A549 (cell line): ENCODE data around the gene FRAT2. TPM values are rescaled to one million over a fixed set of nuclear protein-coding genes. Genes with fewer than 3 reads are reported as not detected.
"Not testable (repeated sequence)": the region's sequence is repeated elsewhere in the genome, so short reads cannot be mapped to it uniquely, and the experiment has no call there.

Experiments used
- ATAC-seq, 2 experiments: fragments of 200-7000 bp in 1 of 2; fragments of >200 bp in 1 of 2; cut with Nextera tagmentation in 1 of 2; cut with Tn5 transposase in 1 of 2; 3 replicates each; pipeline versions ENCODE4 v1.8.0 to v1.9.1; 2018 to 2020; ENCODE audit warnings: mild to moderate bottlenecking in 1 of 2, moderate library complexity in 1 of 2
- CTCF ChIA-PET: fragments of 300-600 bp; sonication (Branson Sonifier 250); formaldehyde crosslinking; extraction: SDS; loops from one replicate; lab custom pipeline; 2021; ENCODE audit warnings: antibody characterized with exemption, inconsistent platforms; lab: Yijun Ruan, JAX
- POLR2A ChIA-PET: fragments of 350-600 bp; formaldehyde crosslinking; extraction: SDS; loops from one replicate; lab custom pipeline; 2021; ENCODE audit warnings: antibody characterized with exemption, inconsistent platforms; lab: Yijun Ruan, JAX
- DNase-seq, 2 experiments: peaks; one replicate each; pipeline versions ENCODE4 v3.0.0 to v3.0.0-alpha.2; 2011 to 2016; ENCODE audit warnings: low read depth in 1 of 2, low spot score in 1 of 2
- FAIRE-seq: peaks from 2 replicates; lab custom pipeline; 2011; peaks lifted over from hg19 to GRCh38; lab: Jason Lieb, UNC
- H3K27ac ChIP-seq, 2 experiments: fragments of >200 bp; sonication (Bioruptor Twin); formaldehyde crosslinking; 3 replicates each; pipeline ENCODE4 v1.5.1; 2016 to 2017
- H3K4me1 ChIP-seq: fragments of >200 bp; sonication (Bioruptor Twin); formaldehyde crosslinking; 3 replicates; pipeline ENCODE4 v1.6.1; 2016
- H3K4me2 ChIP-seq: fragments of >200 bp; sonication (Bioruptor Twin); formaldehyde crosslinking; 3 replicates; pipeline ENCODE4 v1.6.1; 2016
- H3K4me3 ChIP-seq: fragments of >200 bp; sonication (Bioruptor Twin); formaldehyde crosslinking; 3 replicates; pipeline ENCODE4 v1.5.1; 2016
- H3K9me3 ChIP-seq: fragments of >200 bp; sonication (Bioruptor Twin); formaldehyde crosslinking; 3 replicates; pipeline ENCODE4 v1.6.1; 2016
- CBX2 ChIP-seq: fragments of 200-600 bp; sonication (generic); IDR thresholded peaks from 2 replicates; pipeline ENCODE4 v1.6.1; 2016; ENCODE audit warnings: low read depth, mild to moderate bottlenecking, borderline replicate concordance
- HES2 ChIP-seq: fragments of >200 bp; sonication (Bioruptor Twin); formaldehyde crosslinking; IDR thresholded peaks from 2 replicates; pipeline ENCODE4 v1.6.1; 2016
- HEYL ChIP-seq: fragments of 250-450 bp; sonication (Bioruptor Pico); IDR thresholded peaks from 2 replicates; pipeline ENCODE4 v1.8.0; 2021; ENCODE audit warnings: mild to moderate bottlenecking, moderate library complexity
- MAFK ChIP-seq: fragments of 450-650 bp; IDR thresholded peaks from 2 replicates; pipeline ENCODE4 v1.6.1; 2014; ENCODE audit not compliant: partially characterized antibody
- MAX ChIP-seq: IDR thresholded peaks from 2 replicates; pipeline ENCODE4 v1.6.1; 2012
- NFE2L2 ChIP-seq: fragments of 150-350 bp; conservative IDR thresholded peaks from 2 replicates; pipeline ENCODE4 v1.6.1; 2014; ENCODE audit warnings: low read length
- POLR2A ChIP-seq: IDR thresholded peaks from 2 replicates; pipeline ENCODE4 v1.6.1; 2012; ENCODE audit warnings: mild to moderate bottlenecking, low read length
- WGBS: methylation state at CpG from one replicate; pipeline ENCODE4 v1.1.6; 2017; ENCODE audit errors: missing lambda C conversion rate; 5-methylcytosine and 5-hydroxymethylcytosine counted together
- polyA plus RNA-seq, 4 experiments: library from polyadenylated mRNA; depleted of rRNA in 3 of 4; stranded (reverse); fragments of >200 nt; fragmentation: RNase III in 1 of 4; extraction: RNeasy Plus Mini Kit Qiagen cat#74134 plus additional on column Dnase treatment in 1 of 4; gene quantifications; 2 replicates in 3 of 4; 3 replicates in 1 of 4; pipeline ENCODE4 v1.2.3, GENCODE V29; 2011 to 2017
- small RNA-seq, 6 experiments: library from RNA; depleted of rRNA; stranded (forward); fragments of <200 nt; gene quantifications; one replicate each; pipeline ENCODE3, GENCODE V24; 2012

The FRAT2 gene
- polyA plus RNA-seq, 2 of the 4 experiments (the other 2 are of a cell fraction): 4.1 to 5.0 TPM

GRCh38 chr10:97291357-97292096 is 43.0 kb downstream of the FRAT2 start:
- DNase-seq (no peak), ATAC-seq (peak; percentile 32 to 45), FAIRE-seq (no peak)
- peaks cover 10% of the 10 kb centered on the region for H3K4me1 ChIP-seq
- H3K27ac ChIP-seq: peak overlapping the region; percentile 84 to 96
- H3K4me2 ChIP-seq: peak overlapping the region; percentile 91
- ChIA-PET CTCF (interaction anchor here (0.8 to 3.6 kb wide), 11 partner anchors 10 to 92 kb away, joined by 3 to 28 read pairs (median 4); partner anchors contain the start of gene FRAT1), POLR2A (interaction anchor here (0.8 to 1.1 kb wide), 5 partner anchors 11 to 110 kb away, joined by 3 to 4 read pairs (median 4); partner anchors contain the start of genes FRAT1 and RRP12)
- WGBS: 57% methylated on average over 25 of the region's 25 CpGs
- no peaks in the 10 kb centered on the region for H3K9me3 ChIP-seq
- peak overlapping the region; percentile 57 for H3K4me3 ChIP-seq
- no peak for TF ChIP-seq HES2
- TF ChIP-seq HEYL (CRISPR knock-in tag): no peak
- no peak for TF ChIP-seq POLR2A
- TF ChIP-seq MAX: no peak
- no peak for TF ChIP-seq CBX2
- TF ChIP-seq NFE2L2: no peak

GRCh38 chr10:97290576-97291356 is 43.8 kb downstream of the FRAT2 start:
- ATAC-seq, DNase-seq, H3K9me3 ChIP-seq, POLR2A ChIA-PET: not testable (repeated sequence)
- Histone ChIP-seq H3K27ac (peak overlapping the region; percentile 84 to 96; a peak in 5 of 6 replicates), H3K4me2 (peak overlapping the region; percentile 91)
- peak; percentile 77 for TF ChIP-seq MAFK
- TF ChIP-seq, all 56 proteins: peak for 1; not testable (repeated sequence) for 55
- FAIRE-seq, H3K4me1 ChIP-seq: not testable (repeated sequence)
- peak overlapping the region; percentile 57; the same call in 1 of the 3 replicates for H3K4me3 ChIP-seq
- CTCF ChIA-PET: interaction anchor here (1.1 to 3.6 kb wide), 7 partner anchors 9 to 218 kb away, joined by 3 to 28 read pairs (median 5); partner anchors contain the start of gene FRAT1
- 92% methylated on average over 17 of the region's 17 CpGs for WGBS

GRCh38 chr10:97290076-97290475 is 44.5 kb downstream of the FRAT2 start:
- ATAC-seq, DNase-seq, POLR2A ChIA-PET, H3K27ac ChIP-seq, H3K4me1 ChIP-seq, H3K9me3 ChIP-seq, FAIRE-seq, H3K4me2 ChIP-seq, H3K4me3 ChIP-seq: not testable (repeated sequence)
- 93% methylated on average over 13 of the region's 13 CpGs for WGBS
- CTCF ChIA-PET: interaction anchor here (0.7 to 3.6 kb wide), 4 partner anchors 11 to 217 kb away, joined by 3 to 28 read pairs (median 4); no protein-coding TSS in a partner anchor

Small RNA genes lying within 50 kb of the gene (small RNA-seq; reads per million reads assigned to genes)
- 0 reads per million in 6 experiments for gene RF00017

Other genes with a start within 250 kb of the FRAT2 start
- 0.09 and 0.12 TPM in 2 replicates for gene SLIT1, start 148.8 kb downstream of the FRAT2 start, polyA plus RNA-seq (2011; rRNA removed)
- 0.03 to 0.07 TPM (median 0.05 TPM) in 3 replicates for gene SLIT1, start 148.8 kb downstream of the FRAT2 start, polyA plus RNA-seq (2017; fragmentation: RNase III; extraction: RNeasy Plus Mini Kit Qiagen cat#74134 plus additional on column Dnase treatment)
- gene ARHGAP19, start 42.1 kb downstream of the FRAT2 start, polyA plus RNA-seq (2011; rRNA removed): 11.9 and 13.9 TPM in 2 replicates
- gene ARHGAP19, start 42.1 kb downstream of the FRAT2 start, polyA plus RNA-seq (2017; fragmentation: RNase III; extraction: RNeasy Plus Mini Kit Qiagen cat#74134 plus additional on column Dnase treatment): 6.0 to 6.9 TPM (median 6.6 TPM) in 3 replicates
- gene FRAT1, start 15.5 kb downstream of the FRAT2 start, polyA plus RNA-seq (2011; rRNA removed): 1.3 and 1.5 TPM in 2 replicates
- 1.2 to 2.3 TPM (median 2.0 TPM) in 3 replicates for gene FRAT1, start 15.5 kb downstream of the FRAT2 start, polyA plus RNA-seq (2017; fragmentation: RNase III; extraction: RNeasy Plus Mini Kit Qiagen cat#74134 plus additional on column Dnase treatment)
- gene RRP12, start 66.6 kb upstream of the FRAT2 start, polyA plus RNA-seq (2011; rRNA removed): 38.1 and 40.8 TPM in 2 replicates
- 37.0 to 43.9 TPM (median 37.9 TPM) in 3 replicates for gene RRP12, start 66.6 kb upstream of the FRAT2 start, polyA plus RNA-seq (2017; fragmentation: RNase III; extraction: RNeasy Plus Mini Kit Qiagen cat#74134 plus additional on column Dnase treatment)
- 459 and 516 TPM in 2 replicates for gene PGAM1, start 91.5 kb upstream of the FRAT2 start, polyA plus RNA-seq (2011; rRNA removed)
- gene PGAM1, start 91.5 kb upstream of the FRAT2 start, polyA plus RNA-seq (2017; fragmentation: RNase III; extraction: RNeasy Plus Mini Kit Qiagen cat#74134 plus additional on column Dnase treatment): 516 to 557 TPM (median 525 TPM) in 3 replicates
- gene EXOSC1, start 111.3 kb upstream of the FRAT2 start, polyA plus RNA-seq (2011; rRNA removed): 64.0 and 71.7 TPM in 2 replicates
- gene EXOSC1, start 111.3 kb upstream of the FRAT2 start, polyA plus RNA-seq (2017; fragmentation: RNase III; extraction: RNeasy Plus Mini Kit Qiagen cat#74134 plus additional on column Dnase treatment): 54.0 to 54.8 TPM (median 54.8 TPM) in 3 replicates
- gene ZDHHC16, start 111.4 kb upstream of the FRAT2 start, polyA plus RNA-seq (2011; rRNA removed): 57.0 and 71.6 TPM in 2 replicates
- 47.7 to 53.0 TPM (median 51.0 TPM) in 3 replicates for gene ZDHHC16, start 111.4 kb upstream of the FRAT2 start, polyA plus RNA-seq (2017; fragmentation: RNase III; extraction: RNeasy Plus Mini Kit Qiagen cat#74134 plus additional on column Dnase treatment)
- 65.6 and 83.4 TPM in 2 replicates for gene MMS19, start 163.7 kb upstream of the FRAT2 start, polyA plus RNA-seq (2011; rRNA removed)
- gene MMS19, start 163.7 kb upstream of the FRAT2 start, polyA plus RNA-seq (2017; fragmentation: RNase III; extraction: RNeasy Plus Mini Kit Qiagen cat#74134 plus additional on column Dnase treatment): 56.3 to 60.6 TPM (median 60.4 TPM) in 3 replicates
- 4.8 and 5.9 TPM in 2 replicates for gene UBTD1, start 164.2 kb upstream of the FRAT2 start, polyA plus RNA-seq (2011; rRNA removed)
- 9.1 to 11.6 TPM (median 10.4 TPM) in 3 replicates for gene UBTD1, start 164.2 kb upstream of the FRAT2 start, polyA plus RNA-seq (2017; fragmentation: RNase III; extraction: RNeasy Plus Mini Kit Qiagen cat#74134 plus additional on column Dnase treatment)
- 0.90 and 1.5 TPM in 2 replicates for gene ANKRD2, start 238.1 kb upstream of the FRAT2 start, polyA plus RNA-seq (2011; rRNA removed)
- gene ANKRD2, start 238.1 kb upstream of the FRAT2 start, polyA plus RNA-seq (2017; fragmentation: RNase III; extraction: RNeasy Plus Mini Kit Qiagen cat#74134 plus additional on column Dnase treatment): 4.7 to 8.4 TPM (median 5.8 TPM) in 3 replicates
- 2.0 TPM in 2 replicates for gene HOGA1, start 249.7 kb upstream of the FRAT2 start, polyA plus RNA-seq (2011; rRNA removed)
- 3.1 to 3.5 TPM (median 3.1 TPM) in 3 replicates for gene HOGA1, start 249.7 kb upstream of the FRAT2 start, polyA plus RNA-seq (2017; fragmentation: RNase III; extraction: RNeasy Plus Mini Kit Qiagen cat#74134 plus additional on column Dnase treatment)